RWPE1 (cell line): ENCODE measurements around the gene LCN10.

Experiments
- CTCF ChIA-PET: fragments of 350-600 bp; sonication (Branson Sonifier 250); formaldehyde crosslinking; extraction: SDS; loops from one replicate; lab custom pipeline; 2021; lab: Yijun Ruan, JAX
- POLR2A ChIA-PET: fragments of 400-600 bp; formaldehyde crosslinking; extraction: SDS; loops from one replicate; lab custom pipeline; 2020; ENCODE audit warnings: antibody characterized with exemption; ENCODE audit not compliant: low non-redundant PET; lab: Yijun Ruan, JAX
- DNase-seq: peaks from one replicate; pipeline ENCODE4 v3.0.0; 2012; ENCODE audit warnings: low spot score
- H3K27ac ChIP-seq: fragments of 450-650 bp; 2 replicates; pipeline ENCODE4 v1.5.1; 2017
- TF ChIP-seq, protein P1 (sequence below): fragments of 450-650 bp; conservative IDR thresholded peaks from 2 replicates; pipeline ENCODE4 v1.5.1; 2017; ENCODE audit warnings: low read depth, mild to moderate bottlenecking

The LCN10 gene

DNA sequence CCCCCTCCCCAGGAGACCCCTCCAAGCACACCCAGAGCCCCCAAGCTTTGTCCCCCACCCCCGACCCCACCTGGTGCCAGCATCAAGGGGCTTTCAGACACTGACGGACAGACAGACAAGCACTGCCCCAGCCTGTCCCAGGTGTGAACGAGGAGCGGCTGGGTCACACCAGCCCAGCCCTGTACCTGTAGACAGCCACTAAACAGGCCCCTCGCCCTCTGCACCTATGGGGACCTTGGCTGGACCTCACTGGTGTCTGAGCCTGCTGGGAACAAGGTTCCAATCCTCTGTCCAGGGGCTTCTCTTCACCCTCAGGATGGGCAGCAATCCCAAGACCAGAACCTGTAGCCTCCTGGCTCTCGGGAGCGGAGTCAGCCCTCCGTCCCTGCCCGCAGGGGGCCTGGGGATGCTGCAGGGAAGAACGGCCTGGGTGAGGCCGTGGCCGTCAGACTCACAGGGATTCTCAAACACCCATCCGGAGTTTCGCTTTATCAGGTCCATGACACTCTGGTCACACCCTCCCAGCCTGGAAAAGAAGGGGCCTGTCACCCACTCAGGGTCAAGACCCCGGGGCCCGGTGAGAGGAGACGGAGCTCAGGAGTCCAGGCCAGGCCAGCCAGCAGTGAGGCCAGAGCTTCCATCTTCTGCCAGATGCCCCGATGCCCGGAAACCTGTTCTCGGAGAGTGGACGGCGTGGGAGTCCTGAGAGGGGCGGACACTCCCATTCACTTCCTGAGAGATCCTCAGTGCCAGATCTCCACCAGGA lies 2.8 kb upstream of the LCN10 start:
- ChIA-PET POLR2A (no interaction called here), CTCF (interaction anchor here (0.6 to 0.8 kb wide), 3 partner anchors 9 to 199 kb away, joined by 3 to 5 read pairs (median 4); no protein-coding TSS in a partner anchor)

DNA sequence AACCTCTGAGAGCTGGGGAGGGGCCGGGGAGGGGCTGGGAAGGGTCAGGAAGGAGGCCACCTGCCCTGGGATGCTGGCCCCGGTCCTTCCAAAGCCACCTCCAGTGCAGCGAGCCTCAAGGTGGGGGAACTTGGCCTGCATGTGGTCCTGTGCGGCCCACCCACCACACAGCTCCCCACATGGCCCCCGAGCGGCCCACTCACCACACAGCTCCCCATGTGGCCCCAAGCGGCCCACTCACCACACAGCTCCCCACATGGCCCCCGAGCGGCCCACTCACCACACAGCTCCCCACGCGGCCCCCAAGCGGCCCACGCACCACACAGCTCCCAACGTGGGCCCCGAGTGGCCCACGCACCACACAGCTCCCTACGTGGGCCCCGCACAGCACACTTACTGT lies 2.0 kb upstream of the LCN10 start:
- TF ChIP-seq, protein P1, sequence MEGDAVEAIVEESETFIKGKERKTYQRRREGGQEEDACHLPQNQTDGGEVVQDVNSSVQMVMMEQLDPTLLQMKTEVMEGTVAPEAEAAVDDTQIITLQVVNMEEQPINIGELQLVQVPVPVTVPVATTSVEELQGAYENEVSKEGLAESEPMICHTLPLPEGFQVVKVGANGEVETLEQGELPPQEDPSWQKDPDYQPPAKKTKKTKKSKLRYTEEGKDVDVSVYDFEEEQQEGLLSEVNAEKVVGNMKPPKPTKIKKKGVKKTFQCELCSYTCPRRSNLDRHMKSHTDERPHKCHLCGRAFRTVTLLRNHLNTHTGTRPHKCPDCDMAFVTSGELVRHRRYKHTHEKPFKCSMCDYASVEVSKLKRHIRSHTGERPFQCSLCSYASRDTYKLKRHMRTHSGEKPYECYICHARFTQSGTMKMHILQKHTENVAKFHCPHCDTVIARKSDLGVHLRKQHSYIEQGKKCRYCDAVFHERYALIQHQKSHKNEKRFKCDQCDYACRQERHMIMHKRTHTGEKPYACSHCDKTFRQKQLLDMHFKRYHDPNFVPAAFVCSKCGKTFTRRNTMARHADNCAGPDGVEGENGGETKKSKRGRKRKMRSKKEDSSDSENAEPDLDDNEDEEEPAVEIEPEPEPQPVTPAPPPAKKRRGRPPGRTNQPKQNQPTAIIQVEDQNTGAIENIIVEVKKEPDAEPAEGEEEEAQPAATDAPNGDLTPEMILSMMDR, result no peak
- CTCF ChIA-PET, result interaction anchor here (0.5 to 0.8 kb wide), 3 partner anchors 25 to 381 kb away, joined by 3 to 5 read pairs (median 4); partner anchors contain the start of gene DNLZ
- no peak overlapping the region for H3K27ac ChIP-seq
- POLR2A ChIA-PET, result no interaction called here
- no peak for DNase-seq

More for the DNA sequence above, 2.8 kb upstream of the LCN10 start:
- TF ChIP-seq, protein P1, result no peak
- no peak for DNase-seq
- H3K27ac ChIP-seq, result no peak overlapping the region

DNA sequence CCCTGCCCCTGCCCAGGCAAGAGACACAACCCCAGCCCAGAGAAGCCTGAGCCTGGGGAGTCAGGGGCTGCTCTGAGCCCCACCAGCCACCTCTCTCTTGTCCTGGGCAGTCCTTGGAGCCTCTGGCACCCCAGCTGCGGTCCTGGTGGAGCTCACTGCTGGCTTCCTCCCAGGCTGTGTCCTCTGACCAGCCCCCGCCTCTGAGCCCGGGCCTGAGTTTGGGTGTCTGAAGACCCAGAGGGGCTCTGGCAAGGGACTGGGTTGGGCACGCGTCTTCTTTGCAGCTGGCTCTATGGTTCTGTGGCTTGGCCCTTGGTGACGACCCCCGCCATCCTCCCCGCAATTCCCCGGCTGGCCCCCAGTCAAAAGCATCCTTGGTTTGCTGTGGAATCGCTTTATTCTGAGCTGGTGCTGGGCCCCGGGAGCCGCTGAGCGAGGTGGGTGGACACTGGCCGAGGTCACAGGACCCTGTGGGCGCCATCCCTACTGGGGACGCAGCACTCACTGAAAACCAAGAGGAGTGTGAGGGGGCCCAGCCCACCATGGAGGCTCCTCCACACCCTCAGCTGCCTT lies 985 bp upstream of the LCN10 start:
- ChIA-PET CTCF (interaction anchor here (0.6 kb wide), 2 partner anchors 14 to 325 kb away, joined by 3 to 4 read pairs; no protein-coding TSS in a partner anchor), POLR2A (no interaction called here)
- H3K27ac ChIP-seq, result no peak overlapping the region
- TF ChIP-seq, protein P1, result no peak
- no peak for DNase-seq

DNA sequence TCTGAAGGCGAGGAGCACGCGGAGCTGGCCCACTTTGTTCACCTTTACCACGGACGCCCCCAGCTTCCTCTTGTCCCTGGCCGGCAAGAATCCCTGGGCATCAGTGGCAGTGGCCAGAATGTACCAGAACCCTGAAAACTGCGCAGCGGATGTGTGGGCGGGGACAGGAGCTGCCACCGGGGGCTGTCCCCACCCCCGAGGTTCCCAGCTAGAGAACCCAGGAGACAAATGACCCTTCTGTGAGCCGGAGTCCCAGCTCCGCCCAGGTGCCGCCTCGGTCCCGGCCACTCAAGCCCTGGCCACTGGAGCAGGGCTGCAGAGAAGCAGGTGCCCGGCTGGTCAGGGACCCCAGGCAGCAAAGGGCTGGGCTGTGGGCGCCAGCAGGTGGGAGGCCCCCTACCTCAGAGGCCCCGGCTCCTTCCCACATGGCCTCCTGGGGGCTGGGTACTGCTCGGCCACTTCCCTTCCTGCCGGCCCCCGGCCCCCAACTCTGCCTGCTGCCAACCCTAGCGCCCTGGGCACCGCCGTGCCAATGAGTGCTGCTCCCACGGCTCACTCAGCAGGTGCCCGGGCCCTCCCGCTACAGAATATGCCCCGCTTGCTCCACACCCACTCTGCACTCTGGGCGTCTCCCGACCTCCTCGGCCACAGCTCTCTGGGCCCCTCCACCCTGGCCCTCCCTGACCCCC lies 713 bp downstream of the LCN10 start:
- no peak overlapping the region for H3K27ac ChIP-seq
- DNase-seq, result no peak
- CTCF ChIA-PET, result interaction anchor here (0.6 to 1.0 kb wide), 3 partner anchors 67 to 253 kb away, joined by 3 to 4 read pairs (median 3); no protein-coding TSS in a partner anchor

DNA sequence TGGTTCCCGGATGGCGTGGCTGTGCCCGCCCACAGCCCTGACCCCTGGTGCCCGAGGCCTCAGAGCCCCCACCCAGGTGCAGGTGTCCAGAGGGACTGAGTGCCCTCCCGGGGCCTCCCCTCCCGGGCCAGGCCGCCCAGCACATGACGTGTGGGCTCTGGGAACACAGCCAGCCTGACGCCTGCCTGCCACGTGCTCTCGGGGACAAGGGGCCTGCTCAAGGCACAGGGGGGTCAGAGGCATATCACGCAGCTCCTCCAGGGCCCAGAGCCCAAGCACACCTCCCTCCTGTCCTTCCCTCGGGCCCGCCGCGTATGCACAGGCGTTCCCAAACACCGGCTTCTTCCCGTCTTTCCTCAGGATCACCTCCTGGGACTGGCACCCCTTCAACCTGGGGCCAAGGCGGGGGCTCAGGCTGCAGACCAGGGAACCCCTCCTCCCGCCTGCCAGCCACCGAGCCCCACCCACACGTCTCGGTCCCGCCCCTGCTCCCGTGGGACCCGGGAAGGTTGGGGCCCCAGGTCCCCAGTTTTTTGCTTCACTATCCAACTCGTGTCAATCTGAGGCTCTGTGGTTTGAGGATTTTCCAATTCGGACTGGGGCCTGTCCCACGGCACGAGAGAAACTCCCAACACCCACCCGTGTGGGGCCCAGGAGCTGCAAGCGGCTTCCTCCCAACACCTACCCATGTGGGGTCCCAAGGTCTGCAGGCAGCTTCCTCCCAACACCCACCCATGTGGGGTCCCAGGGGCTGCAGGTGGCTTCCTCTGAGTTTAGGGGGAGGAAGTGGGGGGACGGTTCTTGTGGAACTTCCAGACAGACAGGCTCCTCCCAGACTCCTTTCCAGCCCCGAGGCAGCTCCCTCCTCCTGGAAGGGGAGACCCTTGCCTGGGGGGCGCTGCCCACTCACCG lies 1.5 kb downstream of the LCN10 start:
- TF ChIP-seq, protein P1, result no peak
- ChIA-PET CTCF (interaction anchor here (0.8 kb wide), 1 partner anchor 253 kb away, joined by 3 read pairs; no protein-coding TSS in a partner anchor), POLR2A (interaction anchor here (1.0 kb wide), 1 partner anchor 13 kb away, joined by 4 read pairs; no protein-coding TSS in a partner anchor)
- DNase-seq, result no peak
- H3K27ac ChIP-seq, result no peak overlapping the region

More for the DNA sequence above, 713 bp downstream of the LCN10 start:
- TF ChIP-seq, protein P1, result no peak
- POLR2A ChIA-PET, result interaction anchor here (0.5 to 1.0 kb wide), 2 partner anchors 14 to 317 kb away, joined by 3 to 4 read pairs; no protein-coding TSS in a partner anchor
